Breast epithelium (tissue), 3 donors: ENCODE data around the gene PAK6.

Experiments
- CTCF ChIP-seq, 3 donors: fragments of 450-650 bp; IDR thresholded peaks; one replicate each; pipeline ENCODE4 v1.5.1; 2016 to 2017; ENCODE audit warnings: antibody characterized with exemption in 3 of 3, mild to moderate bottlenecking in 3 of 3, moderate library complexity in 3 of 3
- POLR2A ChIP-seq: fragments of 450-650 bp; IDR thresholded peaks from one replicate; pipeline ENCODE4 v1.6.1; 2016; ENCODE audit warnings: antibody characterized with exemption, mild to moderate bottlenecking, moderate library complexity
- POLR2AphosphoS5 ChIP-seq, 3 donors: sonication (generic); formaldehyde crosslinking; IDR thresholded peaks; one replicate each; pipeline ENCODE4 v1.6.1; 2017; ENCODE audit warnings: antibody characterized with exemption in 3 of 3

- TF ChIP-seq CTCF (IDR thresholded peaks at IDR 0.05), result no peak
- TF ChIP-seq POLR2A, result no peak
- TF ChIP-seq POLR2AphosphoS5 (IDR thresholded peaks at IDR 0.05), result no peak
Measured at GRCh38 chr15:40219801-40220200, 19.1 kb upstream of the PAK6 start.
